ENCODE measurements around the gene ZNF655. TPM values are rescaled to one million over a fixed set of nuclear protein-coding genes. Genes with fewer than 3 reads are reported as not detected.
"Not testable (repeated sequence)": the region's sequence is repeated elsewhere in the genome, so short reads cannot be mapped to it uniquely, and the experiment has no call there.

The ZNF655 gene
- total and polyA plus RNA-seq, 7 experiments from 2014 or later: 65.8 to 165 (median 150) TPM

- peaks cover 12 to 27% (median 16%) of the 10 kb centered on the region in 3 experiments for H3K9me3 ChIP-seq (ENCODE audit: control insufficient read depth in 2 of 3, low read length in 3 of 3)
- H3K27ac ChIP-seq (ENCODE audit: low read depth, low read length): no peak overlapping the region
- H3K36me3 ChIP-seq (ENCODE audit: control insufficient read depth in 2 of 3, insufficient read depth in 3 of 3, low read length in 3 of 3): peaks cover 0 to 13% (median 7%) of the 10 kb centered on the region in 3 experiments
- H3K27me3 ChIP-seq (ENCODE audit: control insufficient read depth in 2 of 2, insufficient read depth in 2 of 2, low read length in 2 of 2): no peaks in the 10 kb centered on the region
- H3K27me3 Mint-ChIP-seq: no peaks in the 10 kb centered on the region
- ATAC-seq (no peak), DNase-seq (no peak)
- CTCF ChIA-PET: no interaction called here
- peaks cover 12 to 49% (median 42%) of the 10 kb centered on the region in 5 donors for H3K36me3 Mint-ChIP-seq
- H3K9me3 Mint-ChIP-seq: peaks cover 5 to 83% (median 44%) of the 10 kb centered on the region in 11 donors
- H3K4me1 ChIP-seq (ENCODE audit: control insufficient read depth in 2 of 2, insufficient read depth in 2 of 2, low read length in 2 of 2): no peaks in the 10 kb centered on the region
- no peak overlapping the region for H3K4me3 Mint-ChIP-seq
- no peak overlapping the region for H3K27ac Mint-ChIP-seq
- intact Hi-C loops (cut with micrococcal nuclease): no loop called here
- POLR2A ChIA-PET: no interaction called here
- no peaks in the 10 kb centered on the region for H3K4me1 Mint-ChIP-seq
- H3K4me3 ChIP-seq (ENCODE audit: low read length): no peak overlapping the region
Measured at GRCh38 chr7:99535667-99536066, 22.8 kb upstream of the ZNF655 start.

DNA sequence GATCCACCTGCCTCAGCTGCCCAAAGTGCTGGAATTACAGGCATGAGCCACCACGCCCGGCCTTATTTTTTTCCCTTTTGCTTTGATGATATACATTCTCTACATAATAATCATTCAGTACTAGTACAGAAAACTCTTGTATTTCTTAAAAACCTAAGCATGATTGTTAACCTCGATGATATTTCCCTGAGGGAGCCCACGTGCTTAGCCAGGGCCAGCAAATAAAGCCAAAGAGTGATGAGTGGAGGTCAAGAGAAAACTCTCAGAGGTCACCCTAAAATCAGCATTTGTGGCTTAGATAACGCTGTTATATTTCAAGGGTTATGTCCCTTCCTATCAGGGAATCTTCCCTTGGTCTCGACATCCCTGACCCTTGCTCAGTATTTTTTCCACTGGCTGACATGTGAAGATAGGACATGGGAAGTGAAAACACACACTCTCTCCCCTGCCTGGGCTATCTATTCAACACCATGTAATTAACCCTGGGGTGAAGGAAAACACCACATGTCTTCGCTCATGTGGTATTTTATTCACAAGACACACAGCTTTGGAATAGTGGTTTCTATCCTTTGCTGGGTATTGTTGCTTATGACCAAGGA is 19.1 kb upstream of the ZNF655 start:
- no peak for ATAC-seq
- H3K27ac ChIP-seq (ENCODE audit: low read depth, low read length): no peak overlapping the region
- ChIA-PET CTCF (no interaction called here), POLR2A (no interaction called here)
- H3K4me3 ChIP-seq (ENCODE audit: low read length): no peak overlapping the region
- no peak overlapping the region for H3K27ac Mint-ChIP-seq
- H3K36me3 Mint-ChIP-seq: peaks cover 4 to 28% (median 15%) of the 10 kb centered on the region in 5 donors
- H3K4me1 ChIP-seq (ENCODE audit: control insufficient read depth in 2 of 2, insufficient read depth in 2 of 2, low read length in 2 of 2): no peaks in the 10 kb centered on the region
- H3K27me3 Mint-ChIP-seq: no peaks in the 10 kb centered on the region
- no peak for DNase-seq
- no peak overlapping the region for H3K4me3 Mint-ChIP-seq
- H3K36me3 ChIP-seq (ENCODE audit: control insufficient read depth in 2 of 3, insufficient read depth in 3 of 3, low read length in 3 of 3): no peaks in the 10 kb centered on the region
- intact Hi-C loops (cut with micrococcal nuclease): no loop called here
- no peaks in the 10 kb centered on the region for H3K27me3 ChIP-seq (ENCODE audit: control insufficient read depth in 2 of 2, insufficient read depth in 2 of 2, low read length in 2 of 2)
- no peaks in the 10 kb centered on the region for H3K4me1 Mint-ChIP-seq
- peaks cover 0 to 15% (median 0%) of the 10 kb centered on the region in 3 experiments for H3K9me3 ChIP-seq (ENCODE audit: control insufficient read depth in 2 of 3, low read length in 3 of 3)
- peaks cover 0 to 68% (median 31%) of the 10 kb centered on the region in 11 donors for H3K9me3 Mint-ChIP-seq

GRCh38 chr7:99540542-99540941 is 17.9 kb upstream of the ZNF655 start:
- H3K27ac ChIP-seq (ENCODE audit: low read depth, low read length): no peak overlapping the region
- H3K36me3 Mint-ChIP-seq: peaks cover 4 to 28% (median 11%) of the 10 kb centered on the region in 5 donors
- no peaks in the 10 kb centered on the region for H3K27me3 Mint-ChIP-seq
- intact Hi-C loops (cut with micrococcal nuclease): no loop called here
- no peak overlapping the region for H3K4me3 Mint-ChIP-seq
- H3K4me1 Mint-ChIP-seq: no peaks in the 10 kb centered on the region
- no peaks in the 10 kb centered on the region for H3K27me3 ChIP-seq (ENCODE audit: control insufficient read depth in 2 of 2, insufficient read depth in 2 of 2, low read length in 2 of 2)
- no peak overlapping the region for H3K4me3 ChIP-seq (ENCODE audit: low read length)
- ChIA-PET POLR2A (no interaction called here), CTCF (no interaction called here)
- H3K27ac Mint-ChIP-seq: no peak overlapping the region
- peaks cover 0 to 63% (median 31%) of the 10 kb centered on the region in 11 donors for H3K9me3 Mint-ChIP-seq
- no peak for DNase-seq
- peaks cover 0 to 10% (median 0%) of the 10 kb centered on the region in 3 experiments for H3K9me3 ChIP-seq (ENCODE audit: control insufficient read depth in 2 of 3, low read length in 3 of 3)
- no peak for ATAC-seq
- no peaks in the 10 kb centered on the region for H3K36me3 ChIP-seq (ENCODE audit: control insufficient read depth in 2 of 3, insufficient read depth in 3 of 3, low read length in 3 of 3)
- H3K4me1 ChIP-seq (ENCODE audit: control insufficient read depth in 2 of 2, insufficient read depth in 2 of 2, low read length in 2 of 2): no peaks in the 10 kb centered on the region

- peaks cover 0 to 10% (median 0%) of the 10 kb centered on the region in 3 experiments for H3K9me3 ChIP-seq (ENCODE audit: control insufficient read depth in 2 of 3, low read length in 3 of 3)
- H3K4me3 ChIP-seq (ENCODE audit: low read length): no peak overlapping the region
- Mint-ChIP-seq H3K36me3 (peaks cover 4 to 28% (median 11%) of the 10 kb centered on the region in 5 donors), H3K4me1 (no peaks in the 10 kb centered on the region), H3K9me3 (peaks cover 0 to 61% (median 28%) of the 10 kb centered on the region in 11 donors), H3K27ac (no peak overlapping the region), H3K4me3 (no peak overlapping the region), H3K27me3 (no peaks in the 10 kb centered on the region)
- H3K27ac ChIP-seq (ENCODE audit: low read depth, low read length): no peak overlapping the region
- CTCF ChIA-PET: no interaction called here
- no peak for ATAC-seq
- intact Hi-C loops (cut with micrococcal nuclease): no loop called here
- POLR2A ChIA-PET: interaction anchor here (0.6 to 0.7 kb wide), 2 partner anchors 37 to 1891 kb away, joined by 4 read pairs; partner anchors contain the start of gene ZKSCAN5
- no peak for DNase-seq
- H3K27me3 ChIP-seq (ENCODE audit: control insufficient read depth in 2 of 2, insufficient read depth in 2 of 2, low read length in 2 of 2): no peaks in the 10 kb centered on the region
- no peaks in the 10 kb centered on the region for H3K4me1 ChIP-seq (ENCODE audit: control insufficient read depth in 2 of 2, insufficient read depth in 2 of 2, low read length in 2 of 2)
- no peaks in the 10 kb centered on the region for H3K36me3 ChIP-seq (ENCODE audit: control insufficient read depth in 2 of 3, insufficient read depth in 3 of 3, low read length in 3 of 3)
Measured at GRCh38 chr7:99541212-99541611, 17.2 kb upstream of the ZNF655 start.

GRCh38 chr7:99543081-99543671 is 15.3 kb upstream of the ZNF655 start:
- ATAC-seq (no peak), DNase-seq (no peak)
- POLR2A ChIA-PET: no interaction called here
- intact Hi-C loops (cut with micrococcal nuclease): no loop called here
- no peak overlapping the region for H3K27ac Mint-ChIP-seq
- H3K9me3 ChIP-seq (ENCODE audit: control insufficient read depth in 2 of 3, low read length in 3 of 3): peaks cover 0 to 10% (median 0%) of the 10 kb centered on the region in 3 experiments
- no peak overlapping the region for H3K4me3 ChIP-seq (ENCODE audit: low read length)
- peaks cover 0 to 10% (median 0%) of the 10 kb centered on the region in 3 experiments for H3K36me3 ChIP-seq (ENCODE audit: control insufficient read depth in 2 of 3, insufficient read depth in 3 of 3, low read length in 3 of 3)
- no peak overlapping the region for H3K4me3 Mint-ChIP-seq
- no peak overlapping the region for H3K27ac ChIP-seq (ENCODE audit: low read depth, low read length)
- H3K9me3 Mint-ChIP-seq: peaks cover 1 to 53% (median 25%) of the 10 kb centered on the region in 11 donors
- no peaks in the 10 kb centered on the region for H3K4me1 Mint-ChIP-seq
- H3K36me3 Mint-ChIP-seq: peaks cover 8 to 39% (median 21%) of the 10 kb centered on the region in 5 donors
- no peaks in the 10 kb centered on the region for H3K27me3 ChIP-seq (ENCODE audit: control insufficient read depth in 2 of 2, insufficient read depth in 2 of 2, low read length in 2 of 2)
- H3K4me1 ChIP-seq (ENCODE audit: control insufficient read depth in 2 of 2, insufficient read depth in 2 of 2, low read length in 2 of 2): no peaks in the 10 kb centered on the region
- no peaks in the 10 kb centered on the region for H3K27me3 Mint-ChIP-seq
- CTCF ChIA-PET: no interaction called here

DNA sequence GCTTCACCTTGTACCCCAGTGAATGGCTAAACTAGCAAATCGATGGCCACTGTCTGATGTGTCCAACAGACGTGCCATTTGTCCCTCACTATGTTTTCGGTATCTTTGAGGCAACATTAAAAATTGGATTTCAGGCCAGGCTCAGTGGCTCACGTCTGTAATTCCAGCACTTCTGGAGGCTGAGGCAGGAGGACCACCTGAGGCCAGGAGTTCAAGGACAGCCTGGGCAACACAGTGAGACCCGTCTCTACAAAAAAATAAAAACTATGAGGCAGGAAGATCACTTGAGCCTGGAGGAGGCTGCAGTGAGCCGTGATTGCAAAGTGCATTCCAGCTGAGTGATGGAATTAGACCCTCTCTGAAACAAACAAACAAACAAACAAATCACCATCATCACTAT is 14.5 kb upstream of the ZNF655 start:
- Mint-ChIP-seq H3K4me3 (no peak overlapping the region), H3K27me3 (no peaks in the 10 kb centered on the region), H3K36me3 (peaks cover 11 to 37% (median 24%) of the 10 kb centered on the region in 5 donors), H3K4me1 (no peaks in the 10 kb centered on the region), H3K9me3 (peaks cover 5 to 45% (median 26%) of the 10 kb centered on the region in 11 donors), H3K27ac (no peak overlapping the region)
- CTCF ChIA-PET: no interaction called here
- Histone ChIP-seq H3K27me3 (ENCODE audit: control insufficient read depth in 2 of 2, insufficient read depth in 2 of 2, low read length in 2 of 2) (no peaks in the 10 kb centered on the region), H3K27ac (ENCODE audit: low read depth, low read length) (no peak overlapping the region), H3K4me3 (ENCODE audit: low read length) (no peak overlapping the region), H3K4me1 (ENCODE audit: control insufficient read depth in 2 of 2, insufficient read depth in 2 of 2, low read length in 2 of 2) (no peaks in the 10 kb centered on the region), H3K36me3 (ENCODE audit: control insufficient read depth in 2 of 3, insufficient read depth in 3 of 3, low read length in 3 of 3) (peaks cover 0 to 13% (median 0%) of the 10 kb centered on the region in 3 experiments), H3K9me3 (ENCODE audit: control insufficient read depth in 2 of 3, low read length in 3 of 3) (peaks cover 0 to 10% (median 0%) of the 10 kb centered on the region in 3 experiments)
- intact Hi-C loops (cut with micrococcal nuclease): no loop called here
- DNase-seq (no peak), ATAC-seq (no peak)
- POLR2A ChIA-PET: no interaction called here

GRCh38 chr7:99545308-99545707 is 13.1 kb upstream of the ZNF655 start:
- H3K36me3 ChIP-seq (ENCODE audit: control insufficient read depth in 2 of 3, insufficient read depth in 3 of 3, low read length in 3 of 3): peaks cover 0 to 13% (median 0%) of the 10 kb centered on the region in 3 experiments
- H3K4me3 ChIP-seq (ENCODE audit: low read length); H3K27me3 Mint-ChIP-seq; intact Hi-C loops (cut with micrococcal nuclease); H3K4me3 Mint-ChIP-seq; CTCF ChIA-PET; H3K4me1 Mint-ChIP-seq; DNase-seq; H3K27ac Mint-ChIP-seq; ATAC-seq; H3K9me3 ChIP-seq (ENCODE audit: control insufficient read depth in 2 of 3, low read length in 3 of 3); H3K27me3 ChIP-seq (ENCODE audit: control insufficient read depth in 2 of 2, insufficient read depth in 2 of 2, low read length in 2 of 2); H3K27ac ChIP-seq (ENCODE audit: low read depth, low read length); POLR2A ChIA-PET; H3K4me1 ChIP-seq (ENCODE audit: control insufficient read depth in 2 of 2, insufficient read depth in 2 of 2, low read length in 2 of 2): not testable (repeated sequence)
- H3K36me3 Mint-ChIP-seq: peaks cover 11 to 49% (median 31%) of the 10 kb centered on the region in 5 donors
- peaks cover 5 to 38% (median 21%) of the 10 kb centered on the region in 11 donors for H3K9me3 Mint-ChIP-seq
